GM10248 (cell line): Measurements from ENCODE around the gene RNF182.

ENCODE experiments used
- CTCF ChIA-PET: fragments of 300-600 bp; sonication (Branson Sonifier 250); formaldehyde crosslinking; extraction: SDS; loops from one replicate; lab custom pipeline; 2021; ENCODE audit warnings: antibody characterized with exemption; lab: Yijun Ruan, JAX
- POLR2A ChIA-PET: fragments of 350-650 bp; sonication (Branson Sonifier 250); formaldehyde crosslinking; extraction: SDS; loops from one replicate; lab custom pipeline; 2020; ENCODE audit warnings: antibody characterized with exemption; lab: Yijun Ruan, JAX
- DNase-seq: peaks from one replicate; pipeline ENCODE4 v3.0.0; 2012; ENCODE audit errors: extremely low spot score
- TF ChIP-seq, protein P1 (sequence below): IDR thresholded peaks from 2 replicates; pipeline ENCODE4 v1.5.1; 2012; ENCODE audit warnings: mild to moderate bottlenecking, low read depth; ENCODE audit errors: extremely low read depth, missing control alignments, control extremely low read depth

RNF182 gene

DNA sequence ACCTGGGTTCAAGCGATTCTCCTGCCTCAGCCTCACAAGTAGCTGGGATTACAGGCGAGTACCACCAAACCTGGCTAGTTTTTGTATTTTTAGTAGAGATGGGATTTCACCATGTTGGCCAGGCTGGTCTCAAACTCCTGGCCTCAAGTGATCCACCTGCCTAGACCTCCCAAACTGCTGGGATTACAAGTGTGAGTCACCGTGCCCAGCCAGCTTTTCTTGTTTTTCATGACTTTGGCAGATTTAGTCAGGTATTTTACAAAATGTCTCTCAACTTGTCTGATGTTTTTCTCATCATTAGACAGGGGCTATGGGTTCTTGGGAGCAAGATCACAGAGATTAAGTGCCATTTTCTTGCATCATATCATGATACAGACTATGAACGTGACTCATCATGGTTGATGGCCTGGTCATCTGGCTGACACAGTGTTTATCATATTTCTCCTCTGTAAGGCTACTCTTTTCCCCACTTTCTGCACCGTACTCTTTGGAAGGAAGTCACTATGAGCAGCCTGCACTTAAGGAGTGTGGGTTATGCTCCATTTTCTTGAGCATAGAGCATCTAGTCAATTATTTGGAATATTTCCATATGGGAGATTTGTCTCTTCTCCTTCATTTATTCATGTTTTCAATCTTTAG, 67.8 kb downstream of the RNF182 start:
- DNase-seq, result no peak
- TF ChIP-seq, protein P1, sequence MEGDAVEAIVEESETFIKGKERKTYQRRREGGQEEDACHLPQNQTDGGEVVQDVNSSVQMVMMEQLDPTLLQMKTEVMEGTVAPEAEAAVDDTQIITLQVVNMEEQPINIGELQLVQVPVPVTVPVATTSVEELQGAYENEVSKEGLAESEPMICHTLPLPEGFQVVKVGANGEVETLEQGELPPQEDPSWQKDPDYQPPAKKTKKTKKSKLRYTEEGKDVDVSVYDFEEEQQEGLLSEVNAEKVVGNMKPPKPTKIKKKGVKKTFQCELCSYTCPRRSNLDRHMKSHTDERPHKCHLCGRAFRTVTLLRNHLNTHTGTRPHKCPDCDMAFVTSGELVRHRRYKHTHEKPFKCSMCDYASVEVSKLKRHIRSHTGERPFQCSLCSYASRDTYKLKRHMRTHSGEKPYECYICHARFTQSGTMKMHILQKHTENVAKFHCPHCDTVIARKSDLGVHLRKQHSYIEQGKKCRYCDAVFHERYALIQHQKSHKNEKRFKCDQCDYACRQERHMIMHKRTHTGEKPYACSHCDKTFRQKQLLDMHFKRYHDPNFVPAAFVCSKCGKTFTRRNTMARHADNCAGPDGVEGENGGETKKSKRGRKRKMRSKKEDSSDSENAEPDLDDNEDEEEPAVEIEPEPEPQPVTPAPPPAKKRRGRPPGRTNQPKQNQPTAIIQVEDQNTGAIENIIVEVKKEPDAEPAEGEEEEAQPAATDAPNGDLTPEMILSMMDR, result no peak
- CTCF ChIA-PET, result no interaction called here
- POLR2A ChIA-PET, result no interaction called here

DNA sequence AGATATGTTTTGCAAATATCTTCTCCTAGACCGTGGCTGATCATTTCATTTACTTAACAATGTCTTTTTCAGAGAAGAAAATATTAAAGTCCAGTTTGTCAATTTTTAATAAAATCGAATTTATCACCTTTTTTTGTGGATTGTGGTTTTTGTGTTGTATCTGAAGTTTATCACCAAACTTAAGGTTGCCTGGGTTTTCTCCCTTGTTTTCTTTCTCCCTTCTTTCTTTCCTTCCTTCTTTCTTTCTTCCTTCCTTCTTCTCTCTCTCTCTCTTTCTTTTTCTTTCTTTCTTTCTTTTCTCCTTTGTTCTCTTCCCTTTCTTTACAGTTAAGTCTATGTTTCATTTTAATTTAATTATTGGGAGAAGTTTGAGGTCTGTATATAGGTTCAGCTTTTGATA, 68.7 kb downstream of the RNF182 start:
- POLR2A ChIA-PET, result no interaction called here
- CTCF ChIA-PET, result no interaction called here
- TF ChIP-seq, protein P1, result no peak

DNA sequence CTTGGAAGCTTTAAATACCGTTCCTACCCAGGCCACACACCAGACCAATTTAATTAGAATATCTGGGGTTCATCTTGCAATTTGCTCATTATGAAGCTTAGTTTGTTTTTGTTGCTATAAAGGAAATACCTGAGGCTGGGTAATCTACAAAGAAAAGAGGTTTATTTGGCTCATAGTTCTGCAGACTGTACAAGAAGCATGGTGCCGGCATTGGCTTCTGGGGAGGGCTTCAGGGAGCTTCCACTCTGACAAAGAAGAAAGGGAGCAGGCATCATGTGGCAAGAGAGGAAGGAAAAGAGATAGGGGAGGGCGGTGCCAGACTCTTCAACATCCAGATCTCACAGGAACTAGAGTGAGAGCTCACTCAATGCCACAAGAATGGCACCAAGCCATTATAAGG, 73.6 kb downstream of the RNF182 start:
- CTCF ChIA-PET, result interaction anchor here (0.8 to 1.1 kb wide), 3 partner anchors 12 to 74 kb away, joined by 3 read pairs; partner anchors contain the start of gene RNF182
- no peak for DNase-seq
- TF ChIP-seq, protein P1, result no peak
- POLR2A ChIA-PET, result no interaction called here

More for the DNA sequence above, 68.7 kb downstream of the RNF182 start:
- DNase-seq, result no peak

DNA sequence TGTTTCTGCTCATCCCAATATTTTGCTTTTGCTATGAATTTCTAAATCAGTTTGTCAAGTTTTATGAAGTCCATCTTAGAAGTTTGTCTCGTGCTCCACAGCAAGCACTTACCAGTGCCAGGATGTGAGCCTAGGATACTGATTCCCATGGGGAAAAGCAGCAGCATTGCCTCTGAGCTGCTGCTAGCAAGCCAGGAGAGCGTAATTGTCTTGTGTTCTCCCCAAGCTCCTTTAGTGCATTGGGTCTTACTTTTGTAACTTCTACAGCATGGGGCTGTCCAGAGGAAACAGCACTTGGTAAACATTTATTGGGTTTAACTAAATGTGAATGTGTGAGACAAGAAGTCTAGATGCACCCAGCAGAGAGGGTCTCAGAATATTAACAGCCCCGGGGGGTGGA, 76.1 kb downstream of the RNF182 start:
- TF ChIP-seq, protein P1, result no peak
- CTCF ChIA-PET, result interaction anchor here (1.0 to 2.2 kb wide), 3 partner anchors 11 to 26 kb away, joined by 3 to 5 read pairs (median 4); no protein-coding TSS in a partner anchor
- no peak for DNase-seq
- POLR2A ChIA-PET, result no interaction called here

DNA sequence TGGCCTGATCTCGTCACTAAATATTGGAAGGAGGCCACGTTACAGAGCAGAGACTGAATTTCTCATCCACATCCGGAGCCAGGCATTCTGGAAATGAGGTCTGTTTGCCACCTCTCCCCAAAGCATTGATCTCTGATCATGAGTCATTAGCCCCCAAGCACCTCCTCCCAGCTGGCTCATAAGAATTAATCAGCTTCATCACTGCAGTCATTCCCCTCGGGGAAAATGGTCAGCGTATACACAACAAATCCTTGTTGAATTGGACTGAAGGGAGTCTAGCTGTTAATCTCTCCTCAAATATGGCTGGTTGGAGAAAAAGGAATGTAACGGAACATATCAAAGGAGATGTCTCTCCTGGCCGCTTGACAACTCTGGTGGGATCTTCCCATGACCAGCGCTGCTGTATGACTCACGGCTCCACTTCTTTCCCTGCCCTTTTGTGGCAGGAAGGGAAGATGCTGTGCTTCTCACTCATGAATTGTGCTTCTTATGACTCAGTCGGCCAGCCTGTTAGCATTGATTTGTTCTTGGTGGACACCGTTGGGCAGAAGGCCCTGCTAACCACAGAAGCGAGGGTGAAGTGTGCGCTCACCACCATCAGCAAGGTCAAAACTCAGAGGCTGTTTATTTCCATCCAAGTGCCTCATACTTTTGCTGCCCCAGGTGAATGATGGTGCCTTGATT, 76.7 kb downstream of the RNF182 start:
- POLR2A ChIA-PET, result no interaction called here
- CTCF ChIA-PET, result interaction anchor here (1.0 to 2.2 kb wide), 3 partner anchors 12 to 27 kb away, joined by 3 to 5 read pairs (median 4); no protein-coding TSS in a partner anchor
- TF ChIP-seq, protein P1, result no peak
- DNase-seq, result no peak

DNA sequence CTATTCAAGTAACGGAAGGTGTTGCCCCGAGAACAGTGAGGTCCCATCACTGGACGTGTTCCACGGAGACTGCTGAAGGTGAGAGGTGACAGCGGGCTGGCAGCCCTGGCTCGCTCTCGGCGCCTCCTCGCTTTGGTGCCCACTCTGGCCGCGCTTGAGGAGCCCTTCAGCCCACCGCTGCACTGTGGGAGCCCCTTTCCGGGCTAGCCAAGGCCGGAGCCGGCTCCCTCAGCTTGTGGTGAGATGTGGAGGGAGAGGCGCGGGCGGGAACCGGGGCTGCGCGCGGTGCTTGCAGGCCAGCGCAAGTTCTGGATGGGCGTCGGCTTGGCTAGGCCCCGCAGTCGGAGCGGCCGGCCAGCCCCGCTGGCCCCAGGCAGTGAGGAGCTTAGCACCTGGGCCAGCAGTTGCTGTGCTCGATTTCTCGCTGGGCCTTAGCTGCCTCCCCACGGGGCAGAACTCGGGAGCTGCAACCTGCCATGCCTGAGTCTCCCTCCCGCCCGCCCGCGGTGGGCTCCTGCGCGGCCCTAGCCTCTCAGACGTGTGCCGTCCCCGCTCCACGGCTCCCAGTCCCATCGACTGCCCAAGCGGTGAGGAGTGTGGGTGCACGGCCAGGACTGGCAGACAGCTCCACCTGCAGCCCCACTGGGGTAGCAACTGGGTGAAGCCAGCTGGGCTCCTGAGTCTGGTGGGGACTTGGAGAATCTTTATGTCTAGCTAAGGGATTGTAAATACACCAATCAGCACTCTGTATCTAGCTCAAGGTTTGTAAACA, 77.6 kb downstream of the RNF182 start:
- POLR2A ChIA-PET, result interaction anchor here (0.6 kb wide), 1 partner anchor 63 kb away, joined by 3 read pairs; no protein-coding TSS in a partner anchor
- TF ChIP-seq, protein P1, result no peak
- DNase-seq, result no peak
- CTCF ChIA-PET, result interaction anchor here (2.2 kb wide), 1 partner anchor 13 kb away, joined by 5 read pairs; no protein-coding TSS in a partner anchor
